DND-41 (cell line): ENCODE measurements around the gene CTIF.

Source experiments
- CTCF ChIP-seq: IDR thresholded peaks from 2 replicates; pipeline ENCODE4 v1.5.1; 2012; ENCODE audit warnings: borderline replicate concordance, low read length, moderate library complexity, mild to moderate bottlenecking; ENCODE audit not compliant: poor library complexity, severe bottlenecking; ENCODE audit errors: extremely low read depth
- EZH2 ChIP-seq: IDR thresholded peaks from 3 replicates; pipeline ENCODE4 v1.6.1; 2012; ENCODE audit warnings: borderline replicate concordance, low read depth, mild to moderate bottlenecking, moderate library complexity, low read length, inconsistent platforms; ENCODE audit not compliant: severe bottlenecking

GRCh38 chr18:48525671-48526070 is 13.2 kb upstream of the CTIF start:
- no peak for TF ChIP-seq CTCF
- no peak for TF ChIP-seq EZH2
